Measurements from ENCODE around the gene PAX3. TPM values are rescaled to one million over a fixed set of nuclear protein-coding genes. Genes with fewer than 3 reads are reported as not detected.

PAX3 gene
- total and polyA plus RNA-seq, 4 donors: not detected

- Histone ChIP-seq H3K4me3 (ENCODE audit: low read depth in 1 of 3, low read length in 3 of 3) (no peak overlapping the region), H3K36me3 (ENCODE audit: control insufficient read depth in 4 of 4, insufficient read depth in 3 of 4, low read depth in 1 of 4, low read length in 3 of 4) (no peaks in the 10 kb centered on the region), H3K9ac (ENCODE audit: low read depth in 1 of 2, low read length in 2 of 2) (no peak overlapping the region), H3K9me3 (ENCODE audit: control insufficient read depth in 4 of 4, low read length in 3 of 4) (peaks cover 0 to 3% (median 0%) of the 10 kb centered on the region in 4 donors), H3K4me1 (ENCODE audit: control insufficient read depth in 4 of 4, insufficient read depth in 4 of 4, low read length in 3 of 4) (no peaks in the 10 kb centered on the region), H3K27ac (ENCODE audit: low read depth in 1 of 2, low read length in 2 of 2) (no peak overlapping the region), H3K27me3 (ENCODE audit: control insufficient read depth in 4 of 4, insufficient read depth in 4 of 4, low read length in 3 of 4) (peaks cover 0 to 12% (median under 1%) of the 10 kb centered on the region in 4 donors)
- no peak for TF ChIP-seq GABPA (IDR thresholded peaks at IDR 0.05 in 1 of 2, conservative IDR thresholded peaks at IDR 0.05 in 1 of 2)
- TF ChIP-seq TAF1 (conservative IDR thresholded peaks at IDR 0.05): no peak
- TF ChIP-seq FOXA2 (IDR thresholded peaks at IDR 0.05): no peak
- TF ChIP-seq SP1 (IDR thresholded peaks at IDR 0.05): no peak
- TF ChIP-seq JUND (IDR thresholded peaks at IDR 0.05): no peak
- TF ChIP-seq ATF3 (IDR thresholded peaks at IDR 0.05): no peak
- WGBS: 86% methylated on average over 3 of the region's 3 CpGs
- DNase-seq (ENCODE audit: low spot score): no peak
These were observed 28.4 kb downstream of the PAX3 start for GRCh38 chr2:222270396-222270795.

- Histone ChIP-seq H3K4me3 (ENCODE audit: low read depth in 1 of 3, low read length in 3 of 3) (no peak overlapping the region), H3K27ac (ENCODE audit: low read depth in 1 of 2, low read length in 2 of 2) (no peak overlapping the region), H3K36me3 (ENCODE audit: control insufficient read depth in 4 of 4, insufficient read depth in 3 of 4, low read depth in 1 of 4, low read length in 3 of 4) (no peaks in the 10 kb centered on the region), H3K27me3 (ENCODE audit: control insufficient read depth in 4 of 4, insufficient read depth in 4 of 4, low read length in 3 of 4) (peaks cover 0 to 9% (median under 1%) of the 10 kb centered on the region in 4 donors), H3K4me1 (ENCODE audit: control insufficient read depth in 4 of 4, insufficient read depth in 4 of 4, low read length in 3 of 4) (no peaks in the 10 kb centered on the region), H3K9ac (ENCODE audit: low read depth in 1 of 2, low read length in 2 of 2) (no peak overlapping the region), H3K9me3 (ENCODE audit: control insufficient read depth in 4 of 4, low read length in 3 of 4) (peaks cover 0 to 3% (median 0%) of the 10 kb centered on the region in 4 donors)
- DNase-seq (ENCODE audit: low spot score): no peak
- no peak for TF ChIP-seq RXRA (IDR thresholded peaks at IDR 0.05)
- no peak for TF ChIP-seq JUND (IDR thresholded peaks at IDR 0.05)
- TF ChIP-seq SP1 (IDR thresholded peaks at IDR 0.05): no peak
- no peak for TF ChIP-seq EGR1 (IDR thresholded peaks at IDR 0.05; ENCODE audit: low read depth in 2 of 2)
- no peak for TF ChIP-seq ATF3 (IDR thresholded peaks at IDR 0.05)
- TF ChIP-seq MAX (IDR thresholded peaks at IDR 0.05): no peak
- no peak for TF ChIP-seq YY1 (IDR thresholded peaks at IDR 0.05)
- TF ChIP-seq HNF4G (IDR thresholded peaks at IDR 0.05): no peak
- no peak for TF ChIP-seq CTCF (IDR thresholded peaks at IDR 0.05; ENCODE audit: low read depth, low read length, missing input control)
- 35% methylated on average over 9 of the region's 9 CpGs for WGBS
These were observed 29.7 kb downstream of the PAX3 start for GRCh38 chr2:222269132-222269531.

- Histone ChIP-seq H3K9me3 (ENCODE audit: control insufficient read depth in 4 of 4, low read length in 3 of 4) (peaks cover 0 to 9% (median 0%) of the 10 kb centered on the region in 4 donors), H3K27ac (ENCODE audit: low read depth in 1 of 2, low read length in 2 of 2) (no peak overlapping the region), H3K27me3 (ENCODE audit: control insufficient read depth in 4 of 4, insufficient read depth in 4 of 4, low read length in 3 of 4) (peaks cover 0 to 7% (median 0%) of the 10 kb centered on the region in 4 donors), H3K4me3 (ENCODE audit: low read depth in 1 of 3, low read length in 3 of 3) (no peak overlapping the region), H3K36me3 (ENCODE audit: control insufficient read depth in 4 of 4, insufficient read depth in 3 of 4, low read depth in 1 of 4, low read length in 3 of 4) (no peaks in the 10 kb centered on the region), H3K4me1 (ENCODE audit: control insufficient read depth in 4 of 4, insufficient read depth in 4 of 4, low read length in 3 of 4) (no peaks in the 10 kb centered on the region), H3K9ac (ENCODE audit: low read depth in 1 of 2, low read length in 2 of 2) (no peak overlapping the region)
- WGBS: 44% methylated on average over 16 of the region's 16 CpGs
- no peak for DNase-seq (ENCODE audit: low spot score)
- TF ChIP-seq REST (IDR thresholded peaks at IDR 0.05): no peak
- no peak for TF ChIP-seq NR2F2 (IDR thresholded peaks at IDR 0.05)
- TF ChIP-seq SP1 (IDR thresholded peaks at IDR 0.05): no peak
These were observed 30.3 kb downstream of the PAX3 start for GRCh38 chr2:222268311-222268990.
